ENCODE results near the gene TNIP3. TPM values are rescaled to one million over a fixed set of nuclear protein-coding genes. Genes with fewer than 3 reads are reported as not detected.

The TNIP3 gene
- total and polyA plus RNA-seq, 11 donors, result 0.07 to 0.59 (median 0.14) TPM; not detected in 8

- no peak for ATAC-seq
Observed at GRCh38 chr4:121144021-121144420, 20.1 kb downstream of the TNIP3 start.

GRCh38 chr4:121143131-121143530, 21.0 kb downstream of the TNIP3 start:
- ATAC-seq (no peak), DNase-seq (no peak)
- Histone ChIP-seq H3K4me1 (peaks cover 0 to 6% (median 0%) of the 10 kb centered on the region in 12 donors), H3K4me3 (no peak overlapping the region), H3K27ac (no peak overlapping the region), H3K36me3 (no peaks in the 10 kb centered on the region), H3K9me3 (no peaks in the 10 kb centered on the region), H3K27me3 (peaks cover 0 to 4% (median 0%) of the 10 kb centered on the region in 9 donors)
- TF ChIP-seq POLR2A (IDR thresholded peaks at IDR 0.05) (no peak), CTCF (IDR thresholded peaks at IDR 0.05) (no peak)
- intact Hi-C loops (cut with DNase I), result no loop called here

More at GRCh38 chr4:121144021-121144420, 20.1 kb downstream of the TNIP3 start:
- Histone ChIP-seq H3K36me3 (no peaks in the 10 kb centered on the region), H3K27ac (no peak overlapping the region), H3K9me3 (no peaks in the 10 kb centered on the region), H3K4me1 (peaks cover 0 to 6% (median 0%) of the 10 kb centered on the region in 12 donors), H3K27me3 (peaks cover 0 to 4% (median 0%) of the 10 kb centered on the region in 9 donors), H3K4me3 (no peak overlapping the region)
- WGBS, 4 donors, result 88 to 93% (median 90%) methylated on average over 2 of the region's 2 CpGs
- TF ChIP-seq CTCF (IDR thresholded peaks at IDR 0.05) (no peak), POLR2A (IDR thresholded peaks at IDR 0.05) (no peak)
- no peak for DNase-seq
- intact Hi-C loops (cut with DNase I), result no loop called here

- peaks cover 0 to 6% (median 0%) of the 10 kb centered on the region in 12 donors for H3K4me1 ChIP-seq
- no peaks in the 10 kb centered on the region for H3K36me3 ChIP-seq
- no peak overlapping the region for H3K4me3 ChIP-seq
- ATAC-seq (no peak), DNase-seq (no peak)
- WGBS, 4 donors, result 79 to 85% (median 84%) methylated on average over 5 of the region's 5 CpGs
- no peak overlapping the region for H3K27ac ChIP-seq
- no peaks in the 10 kb centered on the region for H3K9me3 ChIP-seq
- H3K27me3 ChIP-seq, result no peaks in the 10 kb centered on the region
- TF ChIP-seq CTCF (IDR thresholded peaks at IDR 0.05) (no peak), POLR2A (IDR thresholded peaks at IDR 0.05) (no peak)
- intact Hi-C loops (cut with DNase I), result no loop called here
Observed at GRCh38 chr4:121140716-121141460, 23.2 kb downstream of the TNIP3 start.

GRCh38 chr4:121139533-121140222, 24.4 kb downstream of the TNIP3 start:
- Histone ChIP-seq H3K9me3 (no peaks in the 10 kb centered on the region), H3K27ac (no peak overlapping the region), H3K36me3 (no peaks in the 10 kb centered on the region), H3K4me3 (no peak overlapping the region), H3K27me3 (no peaks in the 10 kb centered on the region), H3K4me1 (peaks cover 0 to 6% (median 0%) of the 10 kb centered on the region in 12 donors)
- ATAC-seq, result no peak
- intact Hi-C loops (cut with DNase I), result no loop called here
- TF ChIP-seq CTCF (IDR thresholded peaks at IDR 0.05), result no peak
- TF ChIP-seq POLR2A (IDR thresholded peaks at IDR 0.05), result no peak
- 60 to 65% (median 62%) methylated on average over 7 of the region's 7 CpGs for WGBS, 4 donors
- no peak for DNase-seq
